IMR-90 (cell line): ENCODE measurements around the gene JAKMIP1. TPM values are rescaled to one million over a fixed set of nuclear protein-coding genes. Genes with fewer than 3 reads are reported as not detected.

Experiments used
- ATAC-seq: fragments of 200-7000 bp; cut with Tn5 transposase; 2 replicates; pipeline ENCODE4 v1.9.1; 2020; ENCODE audit warnings: low read depth, mild to moderate bottlenecking, moderate library complexity
- BruUV-seq: library from RNA; stranded (reverse); fragments of 400-500 nt; replicated peaks from 2 replicates; lab custom pipeline; 2021; lab: Mats Ljungman, UMichigan
- CTCF ChIA-PET: fragments of 300-600 bp; formaldehyde crosslinking; extraction: SDS; loops from one replicate; lab custom pipeline; 2021; ENCODE audit warnings: antibody characterized with exemption; lab: Yijun Ruan, JAX
- POLR2A ChIA-PET: fragments of 300-600 bp; sonication (Branson Sonifier 250); formaldehyde crosslinking; loops from one replicate; lab custom pipeline; 2022; ENCODE audit warnings: antibody characterized with exemption; ENCODE audit not compliant: unreplicated experiment; lab: Charles Lee
- DNase-seq: peaks from one replicate; pipeline ENCODE4 v3.0.0; 2013
- H2AFZ ChIP-seq: replicated peaks from 2 replicates; pipeline ENCODE3; 2013; ENCODE audit warnings: low read length, mild to moderate bottlenecking; ENCODE audit not compliant: poor library complexity
- H2AK5ac ChIP-seq: 2 replicates; pipeline ENCODE4 v1.6.1; 2013; ENCODE audit warnings: low read depth, low read length, inconsistent platforms
- H2AK9ac ChIP-seq: replicated peaks from 2 replicates; pipeline ENCODE3; 2013; ENCODE audit warnings: mild to moderate bottlenecking, low read depth, low read length, moderate library complexity; ENCODE audit not compliant: poor library complexity
- H2BK120ac ChIP-seq: 2 replicates; pipeline ENCODE4 v1.6.1; 2013; ENCODE audit warnings: low read depth, low read length, inconsistent platforms
- H2BK15ac ChIP-seq: 3 replicates; pipeline ENCODE4 v1.6.1; 2013; ENCODE audit warnings: low read depth, low read length, inconsistent platforms
- H2BK20ac ChIP-seq: 2 replicates; pipeline ENCODE4 v1.6.1; 2013; ENCODE audit warnings: low read depth, mild to moderate bottlenecking, inconsistent platforms, low read length, moderate library complexity
- H2BK5ac ChIP-seq: 2 replicates; pipeline ENCODE4 v1.6.1; 2013; ENCODE audit warnings: mild to moderate bottlenecking, low read depth, low read length, inconsistent platforms; ENCODE audit not compliant: poor library complexity, severe bottlenecking
- H3K14ac ChIP-seq: replicated peaks from 2 replicates; pipeline ENCODE4 v1.6.1; 2013; ENCODE audit warnings: low read depth, low read length, inconsistent platforms
- H3K18ac ChIP-seq: 2 replicates; pipeline ENCODE4 v1.6.1; 2013; ENCODE audit warnings: low read depth, low read length, control low read depth
- H3K23ac ChIP-seq: 2 replicates; pipeline ENCODE4 v1.6.1; 2013; ENCODE audit warnings: low read depth, low read length, inconsistent platforms
- H3K27ac ChIP-seq: 2 replicates; pipeline ENCODE4 v1.5.1; 2013; ENCODE audit warnings: mild to moderate bottlenecking, control low read depth, low read length; ENCODE audit not compliant: insufficient read depth
- H3K27me3 ChIP-seq: 2 replicates; pipeline ENCODE4 v1.6.1; 2013; ENCODE audit warnings: low read length; ENCODE audit not compliant: control insufficient read depth, insufficient read depth
- H3K36me3 ChIP-seq: 2 replicates; pipeline ENCODE4 v1.6.1; 2013; ENCODE audit warnings: low read length, mixed read lengths; ENCODE audit not compliant: control insufficient read depth, insufficient read depth
- H3K4ac ChIP-seq: 2 replicates; pipeline ENCODE4 v1.6.1; 2013; ENCODE audit warnings: low read depth, low read length, inconsistent platforms
- H3K4me1 ChIP-seq: 2 replicates; pipeline ENCODE4 v1.6.1; 2013; ENCODE audit warnings: low read length, mixed read lengths; ENCODE audit not compliant: control insufficient read depth, insufficient read depth
- H3K4me2 ChIP-seq: 2 replicates; pipeline ENCODE4 v1.6.1; 2013; ENCODE audit warnings: low read depth, mild to moderate bottlenecking, control low read depth, low read length, moderate library complexity
- H3K4me3 ChIP-seq: 2 replicates; pipeline ENCODE4 v1.5.1; 2013; ENCODE audit warnings: low read depth, mild to moderate bottlenecking, control low read depth, low read length, moderate library complexity; ENCODE audit not compliant: insufficient read depth
- H3K56ac ChIP-seq: 2 replicates; pipeline ENCODE4 v1.6.1; 2013; ENCODE audit warnings: low read length, inconsistent platforms; ENCODE audit not compliant: insufficient read depth; ENCODE audit errors: extremely low read depth
- H3K79me1 ChIP-seq, 2 experiments: 2 replicates each; pipeline ENCODE4 v1.6.1; 2013; ENCODE audit warnings: low read length in 2 of 2, inconsistent platforms in 1 of 2, low read depth in 1 of 2
- H3K9ac ChIP-seq: 2 replicates; pipeline ENCODE4 v1.6.1; 2013; ENCODE audit warnings: low read depth, low read length, control low read depth
- H3K9me1 ChIP-seq: 2 replicates; pipeline ENCODE4 v1.6.1; 2013; ENCODE audit warnings: low read length, inconsistent platforms; ENCODE audit not compliant: insufficient read depth
- H3K9me3 ChIP-seq: 2 replicates; pipeline ENCODE4 v1.6.1; 2013; ENCODE audit warnings: low read length; ENCODE audit not compliant: control insufficient read depth, insufficient read depth
- H4K20me1 ChIP-seq: 2 replicates; pipeline ENCODE4 v1.6.1; 2013; ENCODE audit warnings: low read length, inconsistent platforms; ENCODE audit not compliant: insufficient read depth
- H4K5ac ChIP-seq: 2 replicates; pipeline ENCODE4 v1.6.1; 2013; ENCODE audit warnings: mild to moderate bottlenecking, low read depth, low read length, control low read depth
- H4K8ac ChIP-seq, 2 experiments: 2 replicates each; pipeline ENCODE4 v1.6.1; 2013; ENCODE audit warnings: low read depth in 2 of 2, low read length in 2 of 2, control low read depth in 1 of 2, inconsistent platforms in 1 of 2
- H4K91ac ChIP-seq: 2 replicates; pipeline ENCODE4 v1.6.1; 2013; ENCODE audit warnings: low read depth, low read length, inconsistent platforms; ENCODE audit not compliant: insufficient read depth
- BHLHE40 ChIP-seq: fragments of 150-350 bp; IDR thresholded peaks from 2 replicates; pipeline ENCODE4 v1.6.1; 2016; ENCODE audit warnings: mild to moderate bottlenecking, low read depth, low read length
- CHD1 ChIP-seq: IDR thresholded peaks from 2 replicates; pipeline ENCODE4 v1.6.1; 2012; ENCODE audit warnings: low read depth, low read length, improper control_type of control experiment
- MXI1 ChIP-seq: IDR thresholded peaks from 2 replicates; pipeline ENCODE4 v1.6.1; 2012; ENCODE audit warnings: low read depth, mild to moderate bottlenecking, low read length, moderate library complexity, borderline replicate concordance
- POLR2A ChIP-seq: IDR thresholded peaks from 2 replicates; pipeline ENCODE4 v1.6.1; 2012; ENCODE audit warnings: mild to moderate bottlenecking, low read depth, low read length
- RAD21 ChIP-seq: IDR thresholded peaks from 2 replicates; pipeline ENCODE4 v1.6.1; 2012; ENCODE audit warnings: low read length, improper control_type of control experiment
- RCOR1 ChIP-seq: IDR thresholded peaks from 2 replicates; pipeline ENCODE4 v1.6.1; 2012; ENCODE audit warnings: mild to moderate bottlenecking, low read length, improper control_type of control experiment; ENCODE audit not compliant: insufficient replicate concordance
- USF2 ChIP-seq: fragments of 150-350 bp; IDR thresholded peaks from 2 replicates; pipeline ENCODE4 v1.6.1; 2017; ENCODE audit warnings: mild to moderate bottlenecking, antibody characterized with exemption, low read length, low read depth
- WGBS, 2 experiments: methylation state at CpG; one replicate each; pipeline versions ENCODE4 v1.1.5 to v1.1.7; 2013; ENCODE audit warnings: missing lambda C conversion rate in 2 of 2; ENCODE audit not compliant: insufficient read length in 1 of 2; ENCODE audit errors: extremely low coverage in 2 of 2; 5-methylcytosine and 5-hydroxymethylcytosine counted together
- dilution Hi-C: fragments of 300-500 bp; cut with HindIII; formaldehyde crosslinking; loops from one replicate; pipeline ENCODE4 v1.14.3; 2018; ENCODE audit warnings: low sequenced_read_pairs; ENCODE audit not compliant: unreplicated experiment
- in situ Hi-C: fragments of 300-500 bp; cut with MboI; formaldehyde crosslinking; loops from 3 replicates; pipeline ENCODE4 v1.14.3; 2019; ENCODE audit warnings: low sequenced_read_pairs, inconsistent platforms, mixed read lengths
- intact Hi-C: fragments of 100-400 bp; cut with micrococcal nuclease; formaldehyde crosslinking; loops from 2 replicates; pipeline ENCODE4 v1.10.0; 2022
- polyA plus RNA-seq, 3 experiments: library from polyadenylated mRNA; depleted of rRNA; stranded (reverse); fragments of >200 nt; gene quantifications; 2 replicates each; pipeline ENCODE4 v1.2.3, GENCODE V29; 2012; ENCODE audit warnings: low replicate concordance in 1 of 3
- total RNA-seq: library from RNA; depleted of rRNA; stranded (reverse); fragments of >200 nt; gene quantifications from 2 replicates; pipeline ENCODE4 v1.2.3, GENCODE V29; 2012
- TF ChIP-seq, protein P1 (sequence below): fragments of 150-350 bp; IDR thresholded peaks from 2 replicates; pipeline ENCODE4 v1.6.1; 2016; ENCODE audit warnings: low read depth, mild to moderate bottlenecking, low read length, moderate library complexity, borderline replicate concordance

JAKMIP1 gene
- total and polyA plus RNA-seq, 2 of the 4 experiments (the other 2 are of a cell fraction) = not detected

GRCh38 chr4:6032249-6033244 is 167.8 kb downstream of the JAKMIP1 start:
- H3K56ac ChIP-seq = no peak overlapping the region
- ATAC-seq (no peak), DNase-seq (no peak)
- no peaks in the 10 kb centered on the region for H3K4me1 ChIP-seq
- no peak overlapping the region for H2BK120ac ChIP-seq
- no peak overlapping the region for H3K4me2 ChIP-seq
- H2BK20ac ChIP-seq = no peak overlapping the region
- H3K23ac ChIP-seq = no peak overlapping the region
- H3K9ac ChIP-seq = no peak overlapping the region
- H3K27me3 ChIP-seq = no peaks in the 10 kb centered on the region
- H3K79me1 ChIP-seq = no peaks in the 10 kb centered on the region
- no peak overlapping the region for H3K27ac ChIP-seq
- H3K14ac ChIP-seq = no peak overlapping the region
- H2AK5ac ChIP-seq = no peak overlapping the region
- H4K5ac ChIP-seq = no peak overlapping the region
- H4K8ac ChIP-seq = no peak overlapping the region
- H3K9me3 ChIP-seq = no peaks in the 10 kb centered on the region
- BruUV-seq = no TSS peak
- in situ Hi-C loops = loop anchor here (25.0 kb wide), 2 partner anchors 105 to 405 kb away; no protein-coding TSS in a partner anchor
- ChIA-PET CTCF (no interaction called here), POLR2A (no interaction called here)
- H2BK15ac ChIP-seq = no peak overlapping the region
- no peak overlapping the region for H2BK5ac ChIP-seq
- H3K4ac ChIP-seq = no peak overlapping the region
- H3K18ac ChIP-seq = no peak overlapping the region
- no peaks in the 10 kb centered on the region for H3K36me3 ChIP-seq
- H3K9me1 ChIP-seq = no peaks in the 10 kb centered on the region
- no peak overlapping the region for H2AFZ ChIP-seq
- intact Hi-C loops = no loop called here
- H2AK9ac ChIP-seq = no peak overlapping the region
- WGBS, 2 experiments = 49% methylated on average over 5 of the region's 11 CpGs; no CpG with 5 or more reads in 1 of the 2 experiments
- no peaks in the 10 kb centered on the region for H4K20me1 ChIP-seq
- TF ChIP-seq RAD21 (no peak), BHLHE40 (no peak), CHD1 (no peak), USF2 (no peak), POLR2A (no peak), MXI1 (no peak), RCOR1 (no peak)
- TF ChIP-seq, protein P1, sequence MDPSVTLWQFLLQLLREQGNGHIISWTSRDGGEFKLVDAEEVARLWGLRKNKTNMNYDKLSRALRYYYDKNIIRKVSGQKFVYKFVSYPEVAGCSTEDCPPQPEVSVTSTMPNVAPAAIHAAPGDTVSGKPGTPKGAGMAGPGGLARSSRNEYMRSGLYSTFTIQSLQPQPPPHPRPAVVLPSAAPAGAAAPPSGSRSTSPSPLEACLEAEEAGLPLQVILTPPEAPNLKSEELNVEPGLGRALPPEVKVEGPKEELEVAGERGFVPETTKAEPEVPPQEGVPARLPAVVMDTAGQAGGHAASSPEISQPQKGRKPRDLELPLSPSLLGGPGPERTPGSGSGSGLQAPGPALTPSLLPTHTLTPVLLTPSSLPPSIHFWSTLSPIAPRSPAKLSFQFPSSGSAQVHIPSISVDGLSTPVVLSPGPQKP = no peak
- H4K91ac ChIP-seq = no peak overlapping the region
- dilution Hi-C loops = no loop called here
- H3K4me3 ChIP-seq = no peak overlapping the region
